Loucy (cell line): ENCODE data around the gene SPECC1.

ENCODE experiments used
- H2AFZ ChIP-seq: fragments of 200-600 bp; sonication (generic); 2 replicates; pipeline ENCODE4 v1.6.0; 2016; ENCODE audit warnings: antibody characterized with exemption, mild to moderate bottlenecking, low read length, moderate library complexity
- H3F3A ChIP-seq: fragments of 200-600 bp; 2 replicates; pipeline ENCODE4 v1.6.0; 2016; ENCODE audit warnings: antibody characterized with exemption, low read depth, mild to moderate bottlenecking
- H3K27me3 ChIP-seq: fragments of 200-600 bp; sonication (generic); 2 replicates; pipeline ENCODE4 v1.6.1; 2014; ENCODE audit warnings: low read length, mild to moderate bottlenecking; ENCODE audit not compliant: insufficient read depth, poor library complexity, severe bottlenecking
- H3K36me3 ChIP-seq: fragments of 200-600 bp; sonication (generic); 2 replicates; pipeline ENCODE4 v1.6.1; 2016; ENCODE audit warnings: low read length; ENCODE audit not compliant: insufficient read depth
- H3K4me1 ChIP-seq: fragments of 200-600 bp; sonication (generic); 2 replicates; pipeline ENCODE4 v1.5.1; 2014; ENCODE audit warnings: low read length, mild to moderate bottlenecking; ENCODE audit not compliant: insufficient read depth, poor library complexity, severe bottlenecking
- H3K4me2 ChIP-seq: fragments of 200-600 bp; sonication (generic); 2 replicates; pipeline ENCODE4 v1.6.0; 2014; ENCODE audit warnings: antibody characterized with exemption, low read length, low read depth, mild to moderate bottlenecking; ENCODE audit not compliant: poor library complexity, severe bottlenecking
- H3K4me3 ChIP-seq: fragments of 200-600 bp; sonication (generic); 2 replicates; pipeline ENCODE4 v1.5.1; 2014; ENCODE audit warnings: low read length, mild to moderate bottlenecking, mixed read lengths; ENCODE audit not compliant: poor library complexity, severe bottlenecking
- H3K79me2 ChIP-seq: fragments of 200-600 bp; sonication (generic); 2 replicates; pipeline ENCODE4 v1.6.1; 2014; ENCODE audit warnings: low read length; ENCODE audit not compliant: insufficient read depth
- H3K9ac ChIP-seq: fragments of 200-600 bp; sonication (generic); 2 replicates; pipeline ENCODE4 v1.6.0; 2014; ENCODE audit warnings: mild to moderate bottlenecking, low read depth, low read length, moderate library complexity; ENCODE audit not compliant: poor library complexity, severe bottlenecking
- H3K9me2 ChIP-seq: fragments of 200-600 bp; sonication (generic); replicated peaks from 2 replicates; pipeline ENCODE4 v1.6.1; 2016; ENCODE audit warnings: low read depth, low read length, mixed read lengths
- H3K9me3 ChIP-seq: fragments of 200-600 bp; sonication (generic); 2 replicates; pipeline ENCODE4 v1.6.1; 2014; ENCODE audit warnings: mild to moderate bottlenecking, antibody characterized with exemption, low read length, low read depth; ENCODE audit not compliant: insufficient read depth
- H4K20me1 ChIP-seq: fragments of 200-600 bp; sonication (generic); 2 replicates; pipeline ENCODE4 v1.6.0; 2014; ENCODE audit warnings: antibody characterized with exemption, low read length, mild to moderate bottlenecking; ENCODE audit not compliant: insufficient read depth, poor library complexity, severe bottlenecking
- CTCF ChIP-seq: fragments of 200-600 bp; sonication (generic); conservative IDR thresholded peaks from 2 replicates; pipeline ENCODE4 v1.5.1; 2014; ENCODE audit warnings: mild to moderate bottlenecking, antibody characterized with exemption, low read length
- EZH2phosphoT487 ChIP-seq: fragments of 200-600 bp; IDR thresholded peaks from 2 replicates; pipeline ENCODE4 v1.6.1; 2018; ENCODE audit warnings: antibody characterized with exemption, mild to moderate bottlenecking, moderate library complexity, borderline replicate concordance

SPECC1 gene

DNA sequence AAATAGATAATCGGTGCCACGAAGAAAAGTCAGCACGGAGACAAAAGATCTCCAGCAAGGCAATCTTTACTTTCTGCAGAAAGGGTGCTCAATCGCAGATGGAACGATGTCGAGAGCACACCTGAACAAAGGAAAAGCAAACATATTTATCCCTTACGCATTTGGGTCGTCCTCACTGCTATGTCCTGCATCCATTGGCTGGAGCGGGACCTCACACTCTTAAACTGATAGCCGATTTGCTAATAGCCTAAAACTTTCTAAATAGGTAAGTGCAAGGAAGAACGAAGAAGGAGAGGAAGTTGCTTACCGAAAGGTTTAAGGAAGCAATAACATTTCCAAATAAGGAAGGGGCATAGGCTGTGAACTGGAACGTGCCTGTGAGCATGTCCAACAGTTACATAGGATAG, 30.4 kb upstream of the SPECC1 start:
- H3F3A ChIP-seq: no peaks in the 10 kb centered on the region
- H3K36me3 ChIP-seq: no peaks in the 10 kb centered on the region
- peaks cover 49% of the 10 kb centered on the region for H3K79me2 ChIP-seq
- H3K4me1 ChIP-seq: peaks cover 33% of the 10 kb centered on the region
- peak overlapping the region; percentile 86 for H3K4me2 ChIP-seq
- TF ChIP-seq EZH2phosphoT487: no peak
- no peak for TF ChIP-seq CTCF
- H3K9me3 ChIP-seq: no peaks in the 10 kb centered on the region
- peak overlapping the region; percentile 96 for H3K9ac ChIP-seq
- no peak overlapping the region for H2AFZ ChIP-seq
- H3K4me3 ChIP-seq: peak overlapping the region; percentile 89
- H3K27me3 ChIP-seq: no peaks in the 10 kb centered on the region
- no peaks in the 10 kb centered on the region for H3K9me2 ChIP-seq
- H4K20me1 ChIP-seq: peaks cover 14% of the 10 kb centered on the region

DNA sequence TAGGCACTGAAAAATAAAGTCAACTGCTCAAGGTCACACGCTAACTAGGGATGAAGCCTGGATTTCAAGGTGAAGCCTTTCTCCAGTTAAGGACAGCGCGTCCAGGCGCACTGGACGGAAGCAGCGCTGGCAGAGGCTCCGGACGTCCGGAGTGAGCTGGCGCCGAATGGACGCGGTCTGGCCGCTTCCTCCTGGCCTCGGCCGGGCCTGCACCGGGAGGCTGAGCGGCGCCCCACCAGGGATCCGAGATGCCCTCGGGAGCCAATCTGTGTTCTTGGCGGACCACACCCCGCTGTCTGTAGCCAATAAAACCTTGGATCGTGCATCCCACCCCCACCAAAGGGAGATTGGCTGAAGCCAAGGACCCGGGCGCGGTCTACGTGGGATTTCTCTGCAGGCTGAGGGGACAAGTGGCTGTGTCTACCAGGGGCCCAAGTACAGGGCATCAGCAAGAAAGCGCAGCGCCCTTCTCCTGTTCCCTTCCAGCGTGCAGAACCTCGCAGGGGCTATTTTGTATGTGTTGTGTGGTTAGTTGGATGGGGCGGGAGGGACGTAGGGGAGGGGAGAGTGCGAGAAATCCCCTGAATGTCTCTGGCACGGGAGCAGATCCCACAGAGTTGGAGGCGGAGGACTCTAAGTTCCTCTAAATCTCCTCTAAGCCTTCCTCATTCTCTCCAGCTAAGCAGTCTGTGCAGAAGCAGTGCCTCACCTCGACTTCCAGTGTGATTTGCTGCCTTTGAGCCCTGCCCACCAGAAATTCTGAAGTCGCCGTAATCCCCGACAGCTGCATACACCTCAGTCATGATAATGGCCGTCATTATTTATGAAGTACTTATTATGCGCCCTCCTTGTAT, 29.0 kb upstream of the SPECC1 start:
- no peak overlapping the region for H2AFZ ChIP-seq
- no peaks in the 10 kb centered on the region for H3K27me3 ChIP-seq
- H3K9ac ChIP-seq: no peak overlapping the region
- H3K79me2 ChIP-seq: peaks cover 36% of the 10 kb centered on the region
- no peak overlapping the region for H3K4me2 ChIP-seq
- peaks cover 26% of the 10 kb centered on the region for H3K4me1 ChIP-seq
- no peaks in the 10 kb centered on the region for H3K9me2 ChIP-seq
- H3K36me3 ChIP-seq: no peaks in the 10 kb centered on the region
- no peak overlapping the region for H3K4me3 ChIP-seq
- H3F3A ChIP-seq: no peaks in the 10 kb centered on the region
- H4K20me1 ChIP-seq: peaks cover 9% of the 10 kb centered on the region
- H3K9me3 ChIP-seq: no peaks in the 10 kb centered on the region
- TF ChIP-seq EZH2phosphoT487: no peak
- TF ChIP-seq CTCF: no peak

DNA sequence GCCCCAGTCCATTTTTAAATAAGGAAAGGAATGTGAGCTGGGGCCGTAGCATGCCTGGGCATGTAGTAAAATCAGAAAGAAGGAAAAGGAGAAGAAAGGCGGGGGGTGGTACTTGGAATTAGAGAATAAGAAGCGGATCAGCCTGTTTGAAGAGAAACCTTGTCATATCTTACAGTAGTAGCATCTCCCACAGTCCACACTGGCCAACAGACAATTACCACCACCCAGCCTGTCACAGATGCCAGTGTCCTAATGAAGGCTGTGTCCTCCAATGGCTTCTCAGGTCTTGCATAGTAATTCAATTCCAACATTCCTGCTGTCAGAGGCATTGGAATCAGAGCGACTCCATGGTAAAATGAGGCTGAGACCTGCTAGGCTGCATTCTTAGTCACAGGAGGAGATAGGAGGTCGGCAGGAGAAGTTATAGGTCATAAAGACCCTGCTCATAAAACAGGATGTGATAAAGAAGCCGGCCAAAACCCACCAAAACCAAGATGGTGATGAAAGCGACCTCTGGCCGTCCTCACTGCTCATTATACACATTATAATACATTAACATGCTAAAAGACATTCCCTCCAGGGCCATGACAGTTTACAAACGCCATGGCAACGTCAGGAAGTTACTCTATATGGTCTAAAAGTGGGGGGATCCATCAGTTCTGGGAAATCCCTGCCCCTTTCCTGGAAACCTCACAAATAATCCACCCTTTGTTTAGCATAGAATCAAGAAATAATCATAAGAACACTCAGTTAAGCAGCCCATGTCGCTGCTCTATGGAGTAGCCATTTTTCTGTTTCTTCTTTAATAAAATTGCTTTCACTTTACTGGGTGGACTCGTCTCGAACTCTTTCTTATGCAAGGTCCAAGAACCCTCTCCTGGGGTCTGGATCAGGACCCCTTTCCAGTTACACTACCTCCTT, 22.0 kb upstream of the SPECC1 start:
- Histone ChIP-seq H3K9me2 (no peaks in the 10 kb centered on the region), H3K4me3 (no peak overlapping the region), H3K9ac (no peak overlapping the region), H3K9me3 (no peaks in the 10 kb centered on the region), H3F3A (no peaks in the 10 kb centered on the region), H3K4me1 (no peaks in the 10 kb centered on the region), H4K20me1 (no peaks in the 10 kb centered on the region), H3K4me2 (no peak overlapping the region), H2AFZ (0 out of 2 replicates have a peak overlapping the region, but pooled peaks have one; percentile 6), H3K27me3 (no peaks in the 10 kb centered on the region), H3K79me2 (no peaks in the 10 kb centered on the region), H3K36me3 (no peaks in the 10 kb centered on the region)
- TF ChIP-seq EZH2phosphoT487 (no peak), CTCF (no peak)
